Measurements from ENCODE around the gene CORO6.

GRCh38 chr17:29581583-29582253, 41.0 kb downstream of the CORO6 start:
- TF ChIP-seq CTCF (conservative IDR thresholded peaks at IDR 0.05): no peak
- TF ChIP-seq EZH2 (IDR thresholded peaks at IDR 0.05; ENCODE audit: low read depth): no peak
